ENCODE data around the gene OLFM1.

- TF ChIP-seq, protein P1, sequence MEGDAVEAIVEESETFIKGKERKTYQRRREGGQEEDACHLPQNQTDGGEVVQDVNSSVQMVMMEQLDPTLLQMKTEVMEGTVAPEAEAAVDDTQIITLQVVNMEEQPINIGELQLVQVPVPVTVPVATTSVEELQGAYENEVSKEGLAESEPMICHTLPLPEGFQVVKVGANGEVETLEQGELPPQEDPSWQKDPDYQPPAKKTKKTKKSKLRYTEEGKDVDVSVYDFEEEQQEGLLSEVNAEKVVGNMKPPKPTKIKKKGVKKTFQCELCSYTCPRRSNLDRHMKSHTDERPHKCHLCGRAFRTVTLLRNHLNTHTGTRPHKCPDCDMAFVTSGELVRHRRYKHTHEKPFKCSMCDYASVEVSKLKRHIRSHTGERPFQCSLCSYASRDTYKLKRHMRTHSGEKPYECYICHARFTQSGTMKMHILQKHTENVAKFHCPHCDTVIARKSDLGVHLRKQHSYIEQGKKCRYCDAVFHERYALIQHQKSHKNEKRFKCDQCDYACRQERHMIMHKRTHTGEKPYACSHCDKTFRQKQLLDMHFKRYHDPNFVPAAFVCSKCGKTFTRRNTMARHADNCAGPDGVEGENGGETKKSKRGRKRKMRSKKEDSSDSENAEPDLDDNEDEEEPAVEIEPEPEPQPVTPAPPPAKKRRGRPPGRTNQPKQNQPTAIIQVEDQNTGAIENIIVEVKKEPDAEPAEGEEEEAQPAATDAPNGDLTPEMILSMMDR (IDR thresholded peaks at IDR 0.05): no peak
- TF ChIP-seq POLR2A (IDR thresholded peaks at IDR 0.05): no peak
These were observed 75.7 kb downstream of the OLFM1 start for GRCh38 chr9:135163023-135163780.

Measured in lower leg skin (tissue), 3 donors.